GM18873 (cell line): Measurements from ENCODE around the gene ABCA13.

Experiments
- ATAC-seq: cut with Tn5 transposase; IDR thresholded peaks from one replicate; pipeline ENCODE4 v1.9.1; 2021; ENCODE audit warnings: mild to moderate bottlenecking, moderate library complexity, moderate number of reproducible peaks; ENCODE audit not compliant: unreplicated experiment, low FRiP score

Gene ABCA13

GRCh38 chr7:48611993-48612392 is 440.7 kb downstream of the ABCA13 start:
- no peak for ATAC-seq

- no peak for ATAC-seq
These were observed 446.2 kb downstream of the ABCA13 start for GRCh38 chr7:48617508-48617907.

GRCh38 chr7:48617993-48618392 is 446.7 kb downstream of the ABCA13 start:
- no peak for ATAC-seq

- no peak for ATAC-seq
These were observed 449.8 kb downstream of the ABCA13 start for GRCh38 chr7:48621076-48621475.

- ATAC-seq, result no peak
These were observed 455.9 kb downstream of the ABCA13 start for GRCh38 chr7:48627164-48627563.

GRCh38 chr7:48628793-48629349 is 457.6 kb downstream of the ABCA13 start:
- no peak for ATAC-seq

- ATAC-seq, result no peak
These were observed 462.9 kb downstream of the ABCA13 start for GRCh38 chr7:48634116-48634632.

GRCh38 chr7:48635796-48636195 is 464.5 kb downstream of the ABCA13 start:
- ATAC-seq, result no peak

- ATAC-seq, result no peak
These were observed 465.2 kb downstream of the ABCA13 start for GRCh38 chr7:48636391-48637015.

GRCh38 chr7:48637382-48637781 is 466.1 kb downstream of the ABCA13 start:
- no peak for ATAC-seq

GRCh38 chr7:48638041-48638440 is 466.8 kb downstream of the ABCA13 start:
- ATAC-seq, result no peak

- ATAC-seq, result no peak
These were observed 472.3 kb downstream of the ABCA13 start for GRCh38 chr7:48643431-48644013.

- ATAC-seq, result no peak
These were observed 486.9 kb downstream of the ABCA13 start for GRCh38 chr7:48658138-48658537.

- ATAC-seq, result no peak
These were observed 489.1 kb downstream of the ABCA13 start for GRCh38 chr7:48660306-48660870.

- ATAC-seq, result no peak
These were observed 493.0 kb downstream of the ABCA13 start for GRCh38 chr7:48664241-48664640.

GRCh38 chr7:48665353-48666135 is 494.3 kb downstream of the ABCA13 start:
- no peak for ATAC-seq

GRCh38 chr7:48667407-48667806 is 496.1 kb downstream of the ABCA13 start:
- ATAC-seq, result no peak

- no peak for ATAC-seq
These were observed 500.4 kb downstream of the ABCA13 start for GRCh38 chr7:48671656-48672055.

- no peak for ATAC-seq
These were observed 509.7 kb downstream of the ABCA13 start for GRCh38 chr7:48681006-48681405.

GRCh38 chr7:48691788-48692187 is 520.5 kb downstream of the ABCA13 start:
- ATAC-seq, result no peak
